ENCODE data around the gene STK4.

STK4 gene

GRCh38 chr20:45100563-45101245 lies 134.4 kb downstream of the STK4 start, which contains the start of gene KCNS1:
Gene KCNS1, minus strand, starts transcription at chr20:45101127. Its CDS starts 1,891 bp downstream, at chr20:45099236.
- Histone ChIP-seq H3K9ac (ENCODE audit: low read depth, low read length) (peak within 1 kb of the TSS; percentile 19; the same call in 1 of the 2 replicates), H3K4me3 (ENCODE audit: low read depth, low read length) (peak within 1 kb of the TSS; percentile 51)

GRCh38 chr20:45101333-45101850 lies 135.1 kb downstream of the STK4 start:
- no peaks in the 10 kb centered on the region for H3K9me3 ChIP-seq (ENCODE audit: control insufficient read depth, insufficient read depth, low read length)
- H3K4me3 ChIP-seq (ENCODE audit: low read depth, low read length), result peak overlapping the region; percentile 51
- H3K27ac ChIP-seq (ENCODE audit: low read depth, low read length), result no peak overlapping the region
- 0 out of 2 replicates have a peak overlapping the region, but pooled peaks have one; percentile 19 for H3K9ac ChIP-seq (ENCODE audit: low read depth, low read length)
- H3K4me1 ChIP-seq (ENCODE audit: control insufficient read depth, insufficient read depth, low read length), result peaks cover 7% of the 10 kb centered on the region
- H3K36me3 ChIP-seq (ENCODE audit: control insufficient read depth, insufficient read depth, low read length), result no peaks in the 10 kb centered on the region
- H3K27me3 ChIP-seq (ENCODE audit: control insufficient read depth, insufficient read depth, low read length), result peaks cover 48% of the 10 kb centered on the region

More at GRCh38 chr20:45100563-45101245, 134.4 kb downstream of the STK4 start, which contains the start of gene KCNS1:
- peaks cover 50% of the 10 kb centered on the region for H3K27me3 ChIP-seq (ENCODE audit: control insufficient read depth, insufficient read depth, low read length)
- no peak within 1 kb of the TSS for H3K27ac ChIP-seq (ENCODE audit: low read depth, low read length)
- no peaks in the 10 kb centered on the region for H3K36me3 ChIP-seq (ENCODE audit: control insufficient read depth, insufficient read depth, low read length)
- no peaks in the 10 kb centered on the region for H3K9me3 ChIP-seq (ENCODE audit: control insufficient read depth, insufficient read depth, low read length)
- H3K4me1 ChIP-seq (ENCODE audit: control insufficient read depth, insufficient read depth, low read length), result peaks cover 7% of the 10 kb centered on the region

GRCh38 chr20:45103072-45103471 lies 136.8 kb downstream of the STK4 start:
- Histone ChIP-seq H3K4me1 (ENCODE audit: control insufficient read depth, insufficient read depth, low read length) (peaks cover 7% of the 10 kb centered on the region), H3K27ac (ENCODE audit: low read depth, low read length) (no peak overlapping the region), H3K36me3 (ENCODE audit: control insufficient read depth, insufficient read depth, low read length) (no peaks in the 10 kb centered on the region), H3K4me3 (ENCODE audit: low read depth, low read length) (no peak overlapping the region), H3K27me3 (ENCODE audit: control insufficient read depth, insufficient read depth, low read length) (peaks cover 34% of the 10 kb centered on the region), H3K9ac (ENCODE audit: low read depth, low read length) (no peak overlapping the region), H3K9me3 (ENCODE audit: control insufficient read depth, insufficient read depth, low read length) (no peaks in the 10 kb centered on the region)

- no peak overlapping the region for H3K9ac ChIP-seq (ENCODE audit: low read depth, low read length)
- H3K4me1 ChIP-seq (ENCODE audit: control insufficient read depth, insufficient read depth, low read length), result peaks cover 4% of the 10 kb centered on the region
- no peak overlapping the region for H3K4me3 ChIP-seq (ENCODE audit: low read depth, low read length)
- no peaks in the 10 kb centered on the region for H3K36me3 ChIP-seq (ENCODE audit: control insufficient read depth, insufficient read depth, low read length)
- H3K27ac ChIP-seq (ENCODE audit: low read depth, low read length), result no peak overlapping the region
- H3K27me3 ChIP-seq (ENCODE audit: control insufficient read depth, insufficient read depth, low read length), result peaks cover 18% of the 10 kb centered on the region
- no peaks in the 10 kb centered on the region for H3K9me3 ChIP-seq (ENCODE audit: control insufficient read depth, insufficient read depth, low read length)
Measured at GRCh38 chr20:45104786-45105185, 138.5 kb downstream of the STK4 start.

GRCh38 chr20:45105317-45105716 lies 139.0 kb downstream of the STK4 start:
- no peak overlapping the region for H3K27ac ChIP-seq (ENCODE audit: low read depth, low read length)
- H3K9ac ChIP-seq (ENCODE audit: low read depth, low read length), result no peak overlapping the region

GRCh38 chr20:45109634-45110033 lies 143.3 kb downstream of the STK4 start:
- Histone ChIP-seq H3K4me3 (ENCODE audit: low read depth, low read length) (no peak overlapping the region), H3K9me3 (ENCODE audit: control insufficient read depth, insufficient read depth, low read length) (no peaks in the 10 kb centered on the region), H3K4me1 (ENCODE audit: control insufficient read depth, insufficient read depth, low read length) (no peaks in the 10 kb centered on the region), H3K27me3 (ENCODE audit: control insufficient read depth, insufficient read depth, low read length) (no peaks in the 10 kb centered on the region), H3K9ac (ENCODE audit: low read depth, low read length) (no peak overlapping the region), H3K27ac (ENCODE audit: low read depth, low read length) (no peak overlapping the region), H3K36me3 (ENCODE audit: control insufficient read depth, insufficient read depth, low read length) (no peaks in the 10 kb centered on the region)

More at GRCh38 chr20:45105317-45105716, 139.0 kb downstream of the STK4 start:
- Histone ChIP-seq H3K36me3 (ENCODE audit: control insufficient read depth, insufficient read depth, low read length) (no peaks in the 10 kb centered on the region), H3K4me1 (ENCODE audit: control insufficient read depth, insufficient read depth, low read length) (peaks cover 4% of the 10 kb centered on the region), H3K27me3 (ENCODE audit: control insufficient read depth, insufficient read depth, low read length) (peaks cover 12% of the 10 kb centered on the region), H3K9me3 (ENCODE audit: control insufficient read depth, insufficient read depth, low read length) (no peaks in the 10 kb centered on the region), H3K4me3 (ENCODE audit: low read depth, low read length) (no peak overlapping the region)

GRCh38 chr20:45110301-45110700 lies 144.0 kb downstream of the STK4 start:
- Histone ChIP-seq H3K27me3 (ENCODE audit: control insufficient read depth, insufficient read depth, low read length) (no peaks in the 10 kb centered on the region), H3K36me3 (ENCODE audit: control insufficient read depth, insufficient read depth, low read length) (no peaks in the 10 kb centered on the region), H3K4me1 (ENCODE audit: control insufficient read depth, insufficient read depth, low read length) (no peaks in the 10 kb centered on the region), H3K27ac (ENCODE audit: low read depth, low read length) (no peak overlapping the region), H3K9ac (ENCODE audit: low read depth, low read length) (no peak overlapping the region), H3K4me3 (ENCODE audit: low read depth, low read length) (no peak overlapping the region), H3K9me3 (ENCODE audit: control insufficient read depth, insufficient read depth, low read length) (no peaks in the 10 kb centered on the region)

- no peaks in the 10 kb centered on the region for H3K27me3 ChIP-seq (ENCODE audit: control insufficient read depth, insufficient read depth, low read length)
- H3K4me1 ChIP-seq (ENCODE audit: control insufficient read depth, insufficient read depth, low read length), result no peaks in the 10 kb centered on the region
- no peaks in the 10 kb centered on the region for H3K9me3 ChIP-seq (ENCODE audit: control insufficient read depth, insufficient read depth, low read length)
Measured at GRCh38 chr20:45111285-45111684, 145.0 kb downstream of the STK4 start.

GRCh38 chr20:45111799-45112471 lies 145.6 kb downstream of the STK4 start:
- Histone ChIP-seq H3K27ac (ENCODE audit: low read depth, low read length) (no peak overlapping the region), H3K36me3 (ENCODE audit: control insufficient read depth, insufficient read depth, low read length) (no peaks in the 10 kb centered on the region), H3K4me3 (ENCODE audit: low read depth, low read length) (no peak overlapping the region)

More at GRCh38 chr20:45111285-45111684, 145.0 kb downstream of the STK4 start:
- Histone ChIP-seq H3K36me3 (ENCODE audit: control insufficient read depth, insufficient read depth, low read length) (no peaks in the 10 kb centered on the region), H3K9ac (ENCODE audit: low read depth, low read length) (no peak overlapping the region), H3K4me3 (ENCODE audit: low read depth, low read length) (no peak overlapping the region), H3K27ac (ENCODE audit: low read depth, low read length) (no peak overlapping the region)

GRCh38 chr20:45112754-45113153 lies 146.4 kb downstream of the STK4 start:
- Histone ChIP-seq H3K9me3 (ENCODE audit: control insufficient read depth, insufficient read depth, low read length) (no peaks in the 10 kb centered on the region), H3K4me3 (ENCODE audit: low read depth, low read length) (no peak overlapping the region), H3K36me3 (ENCODE audit: control insufficient read depth, insufficient read depth, low read length) (no peaks in the 10 kb centered on the region), H3K27me3 (ENCODE audit: control insufficient read depth, insufficient read depth, low read length) (no peaks in the 10 kb centered on the region), H3K4me1 (ENCODE audit: control insufficient read depth, insufficient read depth, low read length) (no peaks in the 10 kb centered on the region), H3K9ac (ENCODE audit: low read depth, low read length) (no peak overlapping the region), H3K27ac (ENCODE audit: low read depth, low read length) (no peak overlapping the region)

More at GRCh38 chr20:45111799-45112471, 145.6 kb downstream of the STK4 start:
- H3K4me1 ChIP-seq (ENCODE audit: control insufficient read depth, insufficient read depth, low read length), result no peaks in the 10 kb centered on the region
- no peaks in the 10 kb centered on the region for H3K9me3 ChIP-seq (ENCODE audit: control insufficient read depth, insufficient read depth, low read length)
- no peak overlapping the region for H3K9ac ChIP-seq (ENCODE audit: low read depth, low read length)
- H3K27me3 ChIP-seq (ENCODE audit: control insufficient read depth, insufficient read depth, low read length), result no peaks in the 10 kb centered on the region

GRCh38 chr20:45113865-45114264 lies 147.6 kb downstream of the STK4 start:
- Histone ChIP-seq H3K9me3 (ENCODE audit: control insufficient read depth, insufficient read depth, low read length) (no peaks in the 10 kb centered on the region), H3K4me3 (ENCODE audit: low read depth, low read length) (no peak overlapping the region), H3K27me3 (ENCODE audit: control insufficient read depth, insufficient read depth, low read length) (no peaks in the 10 kb centered on the region), H3K27ac (ENCODE audit: low read depth, low read length) (no peak overlapping the region), H3K4me1 (ENCODE audit: control insufficient read depth, insufficient read depth, low read length) (no peaks in the 10 kb centered on the region), H3K9ac (ENCODE audit: low read depth, low read length) (no peak overlapping the region), H3K36me3 (ENCODE audit: control insufficient read depth, insufficient read depth, low read length) (no peaks in the 10 kb centered on the region)
